ENCODE data around the gene NR5A1. TPM values are rescaled to one million over a fixed set of nuclear protein-coding genes. Genes with fewer than 3 reads are reported as not detected.

NR5A1 gene
- total RNA-seq, 1 donor from 2014 or later, result not detected

DNA sequence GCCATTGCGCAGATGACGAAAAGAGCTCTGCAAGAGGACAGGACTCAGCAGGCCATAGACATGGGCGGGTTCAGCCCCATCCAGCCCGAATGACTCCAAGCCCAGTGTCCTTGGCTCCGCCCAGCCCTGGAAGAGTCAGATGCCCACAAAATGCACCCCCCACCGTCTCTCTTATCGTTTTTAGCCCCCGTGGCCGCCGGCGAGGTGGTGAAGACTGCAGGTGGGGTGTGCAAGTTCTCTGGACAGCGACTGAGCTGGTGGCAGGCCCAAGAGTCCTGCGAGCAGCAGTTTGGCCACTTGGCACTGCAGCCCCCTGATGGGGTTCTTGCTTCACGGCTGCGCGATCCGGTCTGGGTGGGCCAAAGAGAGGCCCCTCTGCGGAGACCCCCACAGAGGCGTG lies 54.9 kb downstream of the NR5A1 start:
- DNase-seq (ENCODE audit: low read depth), result no peak
- no peak overlapping the region for H3K4me3 ChIP-seq (ENCODE audit: low read depth, low read length)
- TF ChIP-seq, protein P1, sequence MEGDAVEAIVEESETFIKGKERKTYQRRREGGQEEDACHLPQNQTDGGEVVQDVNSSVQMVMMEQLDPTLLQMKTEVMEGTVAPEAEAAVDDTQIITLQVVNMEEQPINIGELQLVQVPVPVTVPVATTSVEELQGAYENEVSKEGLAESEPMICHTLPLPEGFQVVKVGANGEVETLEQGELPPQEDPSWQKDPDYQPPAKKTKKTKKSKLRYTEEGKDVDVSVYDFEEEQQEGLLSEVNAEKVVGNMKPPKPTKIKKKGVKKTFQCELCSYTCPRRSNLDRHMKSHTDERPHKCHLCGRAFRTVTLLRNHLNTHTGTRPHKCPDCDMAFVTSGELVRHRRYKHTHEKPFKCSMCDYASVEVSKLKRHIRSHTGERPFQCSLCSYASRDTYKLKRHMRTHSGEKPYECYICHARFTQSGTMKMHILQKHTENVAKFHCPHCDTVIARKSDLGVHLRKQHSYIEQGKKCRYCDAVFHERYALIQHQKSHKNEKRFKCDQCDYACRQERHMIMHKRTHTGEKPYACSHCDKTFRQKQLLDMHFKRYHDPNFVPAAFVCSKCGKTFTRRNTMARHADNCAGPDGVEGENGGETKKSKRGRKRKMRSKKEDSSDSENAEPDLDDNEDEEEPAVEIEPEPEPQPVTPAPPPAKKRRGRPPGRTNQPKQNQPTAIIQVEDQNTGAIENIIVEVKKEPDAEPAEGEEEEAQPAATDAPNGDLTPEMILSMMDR (conservative IDR thresholded peaks at IDR 0.05; ENCODE audit: low read depth, low read length), result no peak

GRCh38 chr9:124450931-124451661 lies 56.1 kb downstream of the NR5A1 start:
- DNase-seq (ENCODE audit: low read depth), result no peak
- no peak overlapping the region for H3K4me3 ChIP-seq (ENCODE audit: low read depth, low read length)
- TF ChIP-seq, protein P1 (conservative IDR thresholded peaks at IDR 0.05; ENCODE audit: low read depth, low read length), result no peak

GRCh38 chr9:124450241-124450924 lies 56.8 kb downstream of the NR5A1 start, which contains the start of gene ADGRD2:
ADGRD2 (plus strand) TSS chr9:124450451; CDS start chr9:124451667, 1,216 bp downstream.
- TF ChIP-seq, protein P1 (conservative IDR thresholded peaks at IDR 0.05; ENCODE audit: low read depth, low read length), result no peak
- peak within 1 kb of the TSS; percentile 8 for H3K4me3 ChIP-seq (ENCODE audit: low read depth, low read length)
- no peak for DNase-seq (ENCODE audit: low read depth)

DNA sequence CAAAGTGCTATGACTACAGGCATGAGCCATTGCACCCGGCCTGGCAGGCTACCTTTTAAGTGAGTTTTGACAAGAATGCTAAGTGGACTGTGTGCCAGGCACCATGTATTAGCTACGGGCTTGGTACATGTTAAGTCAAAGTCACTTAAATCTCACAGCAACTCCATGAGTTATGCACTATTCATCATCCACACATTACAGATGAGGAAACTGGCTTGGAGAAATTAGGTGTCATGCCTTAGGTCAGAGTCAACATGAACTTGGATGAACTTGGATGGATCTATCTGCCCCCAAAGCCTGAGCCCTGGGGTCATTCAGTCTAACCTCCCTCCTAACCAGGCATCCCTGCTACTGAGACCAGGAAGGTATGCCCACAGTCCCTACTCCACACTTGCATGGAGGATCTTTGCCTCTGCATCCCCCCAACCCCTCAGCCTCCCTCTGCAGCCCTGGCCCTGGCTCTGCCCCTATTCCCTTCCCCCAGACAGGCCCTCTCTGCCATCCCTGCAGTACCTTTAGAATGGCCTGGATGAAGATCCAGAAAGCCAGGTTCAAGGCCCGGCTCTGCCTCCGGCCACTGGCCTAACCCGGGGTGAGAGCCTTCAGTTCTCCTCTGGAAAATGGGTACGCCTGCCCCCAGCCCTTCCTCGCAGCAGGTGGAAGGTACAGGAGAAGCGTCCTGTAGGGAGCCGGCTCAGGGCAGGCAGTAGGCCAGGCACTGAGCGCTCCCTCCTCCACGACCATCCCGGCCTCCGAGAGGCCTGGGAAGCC lies 57.6 kb downstream of the NR5A1 start:
- TF ChIP-seq, protein P1 (conservative IDR thresholded peaks at IDR 0.05; ENCODE audit: low read depth, low read length), result no peak
- no peak for DNase-seq (ENCODE audit: low read depth)
- H3K4me3 ChIP-seq (ENCODE audit: low read depth, low read length), result no peak overlapping the region

GRCh38 chr9:124448019-124448418 lies 59.2 kb downstream of the NR5A1 start:
- DNase-seq (ENCODE audit: low read depth), result no peak
- no peak overlapping the region for H3K4me3 ChIP-seq (ENCODE audit: low read depth, low read length)
- TF ChIP-seq, protein P1 (conservative IDR thresholded peaks at IDR 0.05; ENCODE audit: low read depth, low read length), result no peak

- TF ChIP-seq, protein P1 (conservative IDR thresholded peaks at IDR 0.05; ENCODE audit: low read depth, low read length), result no peak
- no peak for DNase-seq (ENCODE audit: low read depth)
Measured at GRCh38 chr9:124447297-124447661, 59.9 kb downstream of the NR5A1 start.

More at GRCh38 chr9:124447297-124447661, 59.9 kb downstream of the NR5A1 start:
- no peak overlapping the region for H3K4me3 ChIP-seq (ENCODE audit: low read depth, low read length)

Data from epithelial cell of proximal tubule (primary cell).